ENCODE data around the gene CDC34. TPM values are rescaled to one million over a fixed set of nuclear protein-coding genes. Genes with fewer than 3 reads are reported as not detected.

Gene CDC34
- 79.0 and 83.1 TPM in 2 replicates for total RNA-seq

GRCh38 chr19:531753-532560 is at the start of gene CDC34:
TSS of gene CDC34 (plus strand) at chr19:531760. CDS start at chr19:531932, 172 bp downstream.

GRCh38 chr19:496112-496665 is 35.4 kb upstream of the CDC34 start, which contains the start of gene MADCAM1:
TSS of gene MADCAM1 (plus strand) at chr19:496486. CDS start at chr19:496500, 14 bp downstream.

DNA sequence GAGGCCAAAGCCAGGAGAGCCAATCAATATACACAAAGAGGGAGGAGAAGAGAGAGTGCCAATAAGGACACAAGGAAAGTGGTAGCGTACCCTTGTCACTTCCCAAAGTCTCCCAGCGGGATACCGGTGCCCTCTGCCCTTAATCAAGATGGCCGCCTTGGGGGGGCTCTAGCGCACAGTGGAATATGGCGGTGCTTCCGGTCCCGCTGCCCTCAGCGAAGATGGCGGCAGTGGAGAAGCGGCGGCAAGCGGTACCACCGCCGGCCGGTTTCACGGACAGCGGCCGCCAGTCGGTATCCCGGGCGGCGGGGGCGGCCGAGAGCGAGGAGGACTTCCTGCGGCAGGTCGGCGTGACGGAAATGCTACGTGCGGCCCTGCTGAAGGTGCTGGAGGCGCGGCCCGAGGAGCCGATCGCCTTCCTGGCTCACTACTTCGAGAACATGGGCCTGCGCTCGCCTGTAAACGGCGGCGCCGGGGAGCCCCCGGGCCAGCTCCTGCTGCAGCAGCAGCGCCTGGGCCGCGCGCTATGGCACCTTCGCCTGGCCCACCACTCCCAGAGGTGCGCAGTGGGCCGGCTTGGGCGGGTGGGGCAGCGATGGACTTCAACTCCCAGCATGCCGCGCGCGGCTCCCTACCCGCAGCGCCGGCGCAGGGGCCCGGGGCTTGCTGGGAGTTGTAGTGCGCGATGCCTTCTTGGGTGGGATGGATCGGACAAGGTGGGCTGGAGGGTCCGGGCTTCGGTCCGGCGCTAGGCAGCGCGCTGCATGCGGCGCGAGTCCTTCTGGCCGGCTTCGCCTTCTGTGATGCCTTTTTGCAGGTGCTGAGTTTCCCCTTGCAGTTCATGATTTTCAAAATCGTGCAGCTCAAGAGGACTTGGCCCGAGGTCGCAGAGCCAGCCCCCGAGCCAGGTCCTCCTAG is 24.0 kb upstream of the CDC34 start, which contains the start of gene TPGS1:
Gene TPGS1 (plus strand): TSS at position 212 of the 918 bp plus-strand sequence. CDS start 10 bp downstream, at position 222.

DNA sequence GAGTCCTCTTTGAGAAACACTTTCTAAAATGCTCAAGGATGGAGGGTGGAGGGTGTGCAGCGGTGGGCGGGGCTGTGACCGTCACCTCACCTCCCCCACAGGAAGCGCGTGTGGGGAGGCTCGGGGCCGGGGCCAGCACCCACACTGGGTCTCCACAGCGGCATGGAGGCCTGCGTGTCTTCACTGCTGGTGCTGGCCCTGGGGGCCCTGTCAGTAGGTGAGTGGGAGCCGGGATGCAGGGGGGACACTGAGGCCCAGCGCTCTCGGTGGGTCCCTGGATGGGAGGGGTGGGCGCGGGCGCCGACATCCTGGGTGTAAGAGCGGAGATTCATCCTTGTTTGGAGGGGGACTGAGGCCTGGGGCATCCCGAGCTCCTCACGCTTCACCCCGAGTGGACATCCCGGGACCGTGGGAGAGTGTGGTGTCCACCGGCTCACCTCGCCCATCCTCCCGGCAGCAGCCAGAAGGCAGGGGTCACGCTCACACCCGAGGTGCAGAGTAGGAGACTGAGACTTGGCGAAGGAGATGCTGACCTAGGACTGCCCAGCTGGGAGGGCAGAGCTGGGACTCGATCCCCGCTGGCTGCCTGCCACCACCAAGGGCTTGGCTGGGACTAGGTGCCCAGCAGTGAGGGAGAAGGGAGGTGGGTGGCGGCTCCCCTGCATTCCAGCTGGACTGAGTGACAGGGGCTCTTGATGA is 12.5 kb downstream of the CDC34 start, which contains the start of gene GZMM:
Gene GZMM (plus strand): TSS at position 144 of the 699 bp plus-strand sequence. CDS start 19 bp downstream, at position 163.

DNA sequence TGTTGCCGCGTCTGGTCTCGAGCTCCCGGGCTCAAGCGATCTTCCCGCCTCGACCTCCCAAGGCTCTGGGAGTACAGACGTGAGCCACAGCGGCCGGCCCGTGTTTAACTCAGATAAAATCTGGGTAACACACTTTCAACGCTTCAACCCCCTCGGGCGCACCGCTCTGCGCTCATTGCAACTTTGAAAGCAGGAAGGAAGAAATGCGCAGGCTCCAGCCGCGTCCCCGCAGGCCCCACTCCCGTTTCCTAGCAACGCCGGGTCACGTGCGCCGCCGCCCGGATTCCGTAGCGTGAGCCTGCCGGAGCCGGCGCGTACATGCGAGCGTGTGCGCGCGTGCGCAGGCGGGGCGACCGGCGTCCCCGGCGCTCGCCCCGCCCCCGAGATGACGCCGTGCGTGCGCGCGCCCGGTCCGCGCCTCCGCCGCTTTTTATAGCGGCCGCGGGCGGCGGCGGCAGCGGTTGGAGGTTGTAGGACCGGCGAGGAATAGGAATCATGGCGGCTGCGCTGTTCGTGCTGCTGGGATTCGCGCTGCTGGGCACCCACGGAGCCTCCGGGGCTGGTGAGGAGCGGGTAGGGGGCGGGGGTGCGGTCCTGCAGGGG is 40.7 kb downstream of the CDC34 start, which contains the start of gene BSG:
Gene BSG (plus strand): TSS at position 457 of the 603 bp plus-strand sequence. CDS start 39 bp downstream, at position 496.

GRCh38 chr19:589693-590395 is 58.3 kb downstream of the CDC34 start, which contains the start of gene HCN2:
TSS of gene HCN2 (plus strand) at chr19:589881. CDS start at chr19:589946, 65 bp downstream.

Other genes starting within 250 kb of the CDC34 start
- gene PLPP2, start 240.4 kb upstream of the CDC34 start, total RNA-seq = 14.2 and 17.3 TPM in 2 replicates
- 15.6 and 47.8 TPM in 2 replicates for gene MIER2, start 187.0 kb upstream of the CDC34 start, total RNA-seq
- 0.13 and 0.64 TPM in 2 replicates for gene C2CD4C, start 122.6 kb upstream of the CDC34 start, total RNA-seq
- gene SHC2, start 70.7 kb upstream of the CDC34 start, total RNA-seq = 0.91 and 9.1 TPM in 2 replicates
- not detected in 2 replicates for gene MADCAM1, start 35.3 kb upstream of the CDC34 start, total RNA-seq
- 34.6 and 75.3 TPM in 2 replicates for gene TPGS1, start 24.3 kb upstream of the CDC34 start, total RNA-seq
- gene GZMM, start 12.3 kb downstream of the CDC34 start, total RNA-seq = 1.1 TPM in 1 of 2 replicates, not detected in the other
- gene BSG, start 40.8 kb downstream of the CDC34 start, total RNA-seq = 749 and 1,031 TPM in 2 replicates
- 1.6 and 2.7 TPM in 2 replicates for gene HCN2, start 58.1 kb downstream of the CDC34 start, total RNA-seq
- gene POLRMT, start 101.8 kb downstream of the CDC34 start, total RNA-seq = 35.1 and 36.3 TPM in 2 replicates
- gene FGF22, start 108.1 kb downstream of the CDC34 start, total RNA-seq = not detected in 2 replicates
- 57.8 and 95.7 TPM in 2 replicates for gene RNF126, start 131.5 kb downstream of the CDC34 start, total RNA-seq
- 118 and 238 TPM in 2 replicates for gene FSTL3, start 144.6 kb downstream of the CDC34 start, total RNA-seq
- 1.9 TPM in 1 of 2 replicates, not detected in the other for gene PRSS57, start 163.7 kb downstream of the CDC34 start, total RNA-seq
- 15.9 and 83.0 TPM in 2 replicates for gene PALM, start 177.2 kb downstream of the CDC34 start, total RNA-seq
- 3.2 TPM in 2 replicates for gene MISP, start 219.4 kb downstream of the CDC34 start, total RNA-seq

Measured in epithelial cell of alveolus of lung (primary cell).